ENCODE measurements around the gene TBX1. TPM values are rescaled to one million over a fixed set of nuclear protein-coding genes. Genes with fewer than 3 reads are reported as not detected.

The TBX1 gene
- total RNA-seq, 1 donor from 2014 or later, result 6.8 TPM

DNA sequence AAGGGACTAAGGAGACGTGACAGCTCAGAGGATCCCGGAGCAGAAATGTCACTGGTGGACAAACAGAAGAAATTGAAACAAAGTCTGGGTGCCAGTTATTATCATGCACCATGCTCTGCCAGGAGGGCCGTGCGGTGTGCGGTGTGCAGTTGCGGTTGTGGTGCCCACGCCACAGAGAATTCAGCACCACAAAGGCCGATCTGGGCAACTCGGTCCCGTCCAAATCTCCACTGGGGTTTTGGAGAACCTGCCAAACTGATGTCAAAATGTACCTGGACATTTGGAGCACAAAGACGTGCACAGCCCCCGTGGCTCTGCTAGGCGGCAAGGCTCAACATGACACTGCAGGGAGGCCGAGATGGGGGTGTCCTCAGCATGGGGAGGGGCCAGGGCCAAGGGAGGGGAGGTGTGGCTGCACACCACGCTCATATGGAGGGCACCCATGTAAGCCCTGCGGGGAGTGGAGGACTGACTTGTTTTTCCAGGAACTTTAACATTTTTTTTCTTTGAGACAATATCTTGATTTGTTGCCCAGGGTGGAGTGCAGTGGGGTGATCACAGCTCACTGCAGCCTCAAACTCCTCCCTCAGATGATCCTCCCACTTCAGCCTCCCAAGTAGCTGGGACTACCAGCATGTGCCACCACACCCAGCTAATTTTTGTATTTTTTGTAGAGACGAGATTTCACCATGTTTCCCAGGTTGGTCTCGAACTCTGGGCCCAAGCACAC, 54.7 kb downstream of the TBX1 start:
- Histone ChIP-seq H3K27me3 (ENCODE audit: insufficient read depth, low read length) (no peaks in the 10 kb centered on the region), H2AFZ (ENCODE audit: low read depth, low read length) (no peak overlapping the region), H3K79me2 (ENCODE audit: insufficient read depth, low read length) (no peaks in the 10 kb centered on the region), H3K9ac (ENCODE audit: low read length) (no peak overlapping the region), H3K27ac (ENCODE audit: low read depth, low read length) (no peak overlapping the region), H3K4me3 (ENCODE audit: insufficient read depth, low read depth, low read length) (no peak overlapping the region), H3K4me2 (ENCODE audit: low read length) (no peak overlapping the region), H3K9me3 (ENCODE audit: insufficient read depth, low read depth, low read length) (no peaks in the 10 kb centered on the region), H3K36me3 (ENCODE audit: insufficient read depth, low read length) (no peaks in the 10 kb centered on the region), H4K20me1 (ENCODE audit: insufficient read depth, low read length) (peaks cover 13% of the 10 kb centered on the region), H3K4me1 (ENCODE audit: insufficient read depth, low read length) (peaks cover 13% of the 10 kb centered on the region)
- Mint-ChIP-seq H3K9me3 (ENCODE audit: unreplicated experiment) (no peaks in the 10 kb centered on the region), H3K4me1 (ENCODE audit: low read depth, unreplicated experiment) (peaks cover 13% of the 10 kb centered on the region), H3K4me3 (ENCODE audit: unreplicated experiment) (no peak overlapping the region), H3K27me3 (ENCODE audit: low read depth, unreplicated experiment) (peaks cover 6% of the 10 kb centered on the region), H3K36me3 (ENCODE audit: low read depth, unreplicated experiment) (peaks cover 15% of the 10 kb centered on the region), H3K27ac (ENCODE audit: unreplicated experiment) (no peak overlapping the region)
- FAIRE-seq, result no peak
- DNase-seq (ENCODE audit: low read depth), result no peak
- TF ChIP-seq, protein P1, sequence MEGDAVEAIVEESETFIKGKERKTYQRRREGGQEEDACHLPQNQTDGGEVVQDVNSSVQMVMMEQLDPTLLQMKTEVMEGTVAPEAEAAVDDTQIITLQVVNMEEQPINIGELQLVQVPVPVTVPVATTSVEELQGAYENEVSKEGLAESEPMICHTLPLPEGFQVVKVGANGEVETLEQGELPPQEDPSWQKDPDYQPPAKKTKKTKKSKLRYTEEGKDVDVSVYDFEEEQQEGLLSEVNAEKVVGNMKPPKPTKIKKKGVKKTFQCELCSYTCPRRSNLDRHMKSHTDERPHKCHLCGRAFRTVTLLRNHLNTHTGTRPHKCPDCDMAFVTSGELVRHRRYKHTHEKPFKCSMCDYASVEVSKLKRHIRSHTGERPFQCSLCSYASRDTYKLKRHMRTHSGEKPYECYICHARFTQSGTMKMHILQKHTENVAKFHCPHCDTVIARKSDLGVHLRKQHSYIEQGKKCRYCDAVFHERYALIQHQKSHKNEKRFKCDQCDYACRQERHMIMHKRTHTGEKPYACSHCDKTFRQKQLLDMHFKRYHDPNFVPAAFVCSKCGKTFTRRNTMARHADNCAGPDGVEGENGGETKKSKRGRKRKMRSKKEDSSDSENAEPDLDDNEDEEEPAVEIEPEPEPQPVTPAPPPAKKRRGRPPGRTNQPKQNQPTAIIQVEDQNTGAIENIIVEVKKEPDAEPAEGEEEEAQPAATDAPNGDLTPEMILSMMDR (IDR thresholded peaks at IDR 0.05; ENCODE audit: insufficient read depth, low read depth, low read length), result no peak
- TF ChIP-seq EZH2 (IDR thresholded peaks at IDR 0.05; ENCODE audit: insufficient read depth, low read length), result no peak

DNA sequence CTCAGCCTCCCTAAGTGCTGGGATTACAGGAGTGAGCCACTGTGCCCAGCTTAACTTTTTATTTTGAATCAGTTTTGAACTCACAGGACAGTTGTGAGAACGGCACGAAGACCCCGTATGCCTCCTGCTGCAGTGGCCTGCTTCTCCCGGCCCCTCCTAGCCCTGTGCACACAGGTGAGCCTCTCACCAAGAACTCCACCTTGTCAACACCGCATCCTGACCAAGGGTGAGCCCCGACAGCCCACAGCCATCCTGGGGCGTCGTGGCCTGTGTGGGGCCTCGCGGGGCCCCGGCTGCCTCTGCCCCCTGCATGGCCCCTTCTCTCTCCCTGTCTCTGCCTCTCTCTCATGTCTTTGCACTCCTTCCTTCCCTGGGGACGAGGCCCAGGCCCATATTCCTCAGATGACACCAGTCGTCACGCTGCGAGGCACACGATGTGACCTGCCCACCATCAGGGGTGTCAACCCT, 55.3 kb downstream of the TBX1 start:
- Histone ChIP-seq H2AFZ (ENCODE audit: low read depth, low read length) (no peak overlapping the region), H3K4me1 (ENCODE audit: insufficient read depth, low read length) (peaks cover 7% of the 10 kb centered on the region), H3K4me3 (ENCODE audit: insufficient read depth, low read depth, low read length) (no peak overlapping the region), H3K4me2 (ENCODE audit: low read length) (no peak overlapping the region), H3K27me3 (ENCODE audit: insufficient read depth, low read length) (no peaks in the 10 kb centered on the region), H3K79me2 (ENCODE audit: insufficient read depth, low read length) (no peaks in the 10 kb centered on the region), H3K27ac (ENCODE audit: low read depth, low read length) (no peak overlapping the region), H3K9me3 (ENCODE audit: insufficient read depth, low read depth, low read length) (no peaks in the 10 kb centered on the region), H3K9ac (ENCODE audit: low read length) (no peak overlapping the region), H3K36me3 (ENCODE audit: insufficient read depth, low read length) (no peaks in the 10 kb centered on the region), H4K20me1 (ENCODE audit: insufficient read depth, low read length) (peaks cover 9% of the 10 kb centered on the region)
- no peak overlapping the region for H3K4me3 Mint-ChIP-seq (ENCODE audit: unreplicated experiment)
- H3K36me3 Mint-ChIP-seq (ENCODE audit: low read depth, unreplicated experiment), result peaks cover 15% of the 10 kb centered on the region
- no peaks in the 10 kb centered on the region for H3K9me3 Mint-ChIP-seq (ENCODE audit: unreplicated experiment)
- FAIRE-seq, result no peak
- H3K4me1 Mint-ChIP-seq (ENCODE audit: low read depth, unreplicated experiment), result peaks cover 9% of the 10 kb centered on the region
- H3K27me3 Mint-ChIP-seq (ENCODE audit: low read depth, unreplicated experiment), result peaks cover 6% of the 10 kb centered on the region
- H3K27ac Mint-ChIP-seq (ENCODE audit: unreplicated experiment), result no peak overlapping the region
- TF ChIP-seq, protein P1 (IDR thresholded peaks at IDR 0.05; ENCODE audit: insufficient read depth, low read depth, low read length), result no peak
- no peak for TF ChIP-seq EZH2 (IDR thresholded peaks at IDR 0.05; ENCODE audit: insufficient read depth, low read length)
- DNase-seq (ENCODE audit: low read depth), result no peak

Data from astrocyte (in vitro differentiated cells and primary cell).